IPS-18a (cell line): ENCODE measurements around the gene TMEM222.
A peak's percentile ranks its signal among the peaks of the same experiment; 100 is the strongest.

Experiments used
- H3K27ac ChIP-seq: one replicate; pipeline ENCODE4 v1.5.1; 2013; ENCODE audit warnings: low read length
- H3K27me3 ChIP-seq: one replicate; pipeline ENCODE4 v1.6.1; 2013; ENCODE audit warnings: mild to moderate bottlenecking, low read length; ENCODE audit not compliant: control insufficient read depth, insufficient read depth
- H3K36me3 ChIP-seq: one replicate; pipeline ENCODE4 v1.6.1; 2013; ENCODE audit warnings: low read depth, low read length; ENCODE audit not compliant: control insufficient read depth
- H3K4me1 ChIP-seq: one replicate; pipeline ENCODE4 v1.6.1; 2013; ENCODE audit warnings: low read depth, low read length; ENCODE audit not compliant: control insufficient read depth
- H3K4me3 ChIP-seq: one replicate; pipeline ENCODE4 v1.5.1; 2013; ENCODE audit warnings: low read length
- H3K9ac ChIP-seq: one replicate; pipeline ENCODE4 v1.6.1; 2013; ENCODE audit warnings: mild to moderate bottlenecking, low read length, moderate library complexity
- H3K9me3 ChIP-seq: one replicate; pipeline ENCODE4 v1.6.1; 2013; ENCODE audit warnings: low read depth, low read length; ENCODE audit not compliant: control insufficient read depth

Gene TMEM222

DNA sequence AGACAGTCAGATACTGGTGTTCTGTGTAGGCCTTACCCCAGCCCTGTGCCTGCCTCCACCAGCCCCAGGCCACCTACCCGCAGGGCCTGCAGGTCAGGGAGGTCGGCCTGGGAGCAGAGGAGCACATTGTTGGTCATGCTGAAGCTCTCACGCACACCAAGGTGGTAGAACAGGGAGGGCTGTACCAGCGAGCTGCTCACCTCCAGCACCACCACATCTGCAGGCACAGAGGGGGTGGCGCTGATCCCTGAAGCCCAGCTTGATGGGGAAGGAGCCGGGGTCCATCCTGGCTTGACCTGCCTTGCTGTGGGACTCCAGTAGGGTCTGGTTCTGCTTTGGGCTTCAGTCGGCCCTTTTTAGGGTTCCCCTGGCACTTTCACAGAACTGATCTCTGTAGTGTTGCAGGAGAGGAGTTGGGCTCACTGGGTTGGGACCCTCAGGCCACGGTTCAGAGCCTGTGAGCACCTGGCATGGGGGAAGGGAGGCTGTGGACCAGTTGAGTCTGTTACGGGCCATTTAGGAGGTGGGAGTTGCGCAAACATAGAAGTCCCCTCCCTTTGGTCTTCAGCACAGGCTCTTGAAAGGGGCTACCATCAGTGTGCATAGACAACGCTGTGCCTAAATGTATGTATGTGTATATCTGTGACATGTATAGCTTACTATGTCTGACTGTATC is 42.9 kb downstream of the TMEM222 start:
- H3K9ac ChIP-seq: no peak overlapping the region
- H3K27ac ChIP-seq: no peak overlapping the region
- H3K36me3 ChIP-seq: no peaks in the 10 kb centered on the region
- peaks cover 17% of the 10 kb centered on the region for H3K4me1 ChIP-seq
- H3K4me3 ChIP-seq: peak overlapping the region; percentile 78
- H3K9me3 ChIP-seq: no peaks in the 10 kb centered on the region
- H3K27me3 ChIP-seq: peaks cover 32% of the 10 kb centered on the region

DNA sequence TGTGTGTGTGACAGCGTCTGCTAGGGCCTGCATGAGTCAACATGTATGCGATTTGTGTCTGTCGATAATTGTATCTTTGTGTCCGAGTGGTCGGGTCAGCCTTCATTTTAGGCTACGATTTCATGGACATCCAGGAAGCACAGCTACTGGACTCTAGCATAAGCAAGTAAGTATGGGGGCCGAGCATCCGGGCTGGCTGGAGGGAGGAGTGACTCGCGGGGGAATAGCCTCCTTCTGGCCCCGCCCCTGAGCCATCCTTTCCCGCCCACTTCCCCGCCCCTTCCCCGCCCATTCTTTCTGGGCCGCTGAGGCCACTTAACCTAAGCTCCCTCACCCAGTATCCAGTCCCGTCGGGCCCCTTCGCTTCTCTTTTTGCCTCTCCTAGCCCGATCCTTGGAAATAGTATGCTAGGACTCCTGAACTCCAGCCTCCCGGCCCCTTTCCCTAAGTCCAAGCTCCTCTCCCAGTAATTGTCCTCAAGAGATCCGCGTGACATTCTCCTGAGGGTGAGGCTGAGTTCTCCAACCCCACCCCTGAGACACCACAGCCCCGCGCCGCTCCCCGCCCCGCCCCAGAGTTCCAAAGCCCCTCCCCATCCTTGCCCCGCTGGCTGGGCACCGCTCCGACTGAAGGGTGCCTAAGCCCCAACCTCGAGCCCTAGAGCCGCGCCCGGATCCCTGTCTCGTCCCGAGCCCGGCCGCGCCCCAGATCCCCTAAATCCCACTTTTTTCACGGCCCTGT is 43.6 kb downstream of the TMEM222 start:
- no peak overlapping the region for H3K27ac ChIP-seq
- peaks cover 25% of the 10 kb centered on the region for H3K27me3 ChIP-seq

GRCh38 chr1:27366113-27366410 is 44.1 kb downstream of the TMEM222 start:
- no peaks in the 10 kb centered on the region for H3K36me3 ChIP-seq
- H3K27me3 ChIP-seq: peaks cover 19% of the 10 kb centered on the region
- no peak overlapping the region for H3K27ac ChIP-seq
- H3K4me3 ChIP-seq: peak overlapping the region; percentile 78
- no peaks in the 10 kb centered on the region for H3K9me3 ChIP-seq
- H3K9ac ChIP-seq: no peak overlapping the region
- peaks cover 14% of the 10 kb centered on the region for H3K4me1 ChIP-seq

More for the DNA sequence above, 43.6 kb downstream of the TMEM222 start:
- Histone ChIP-seq H3K4me3 (peak overlapping the region; percentile 78), H3K9ac (peak overlapping the region; percentile 17), H3K4me1 (peaks cover 14% of the 10 kb centered on the region), H3K36me3 (no peaks in the 10 kb centered on the region), H3K9me3 (no peaks in the 10 kb centered on the region)

DNA sequence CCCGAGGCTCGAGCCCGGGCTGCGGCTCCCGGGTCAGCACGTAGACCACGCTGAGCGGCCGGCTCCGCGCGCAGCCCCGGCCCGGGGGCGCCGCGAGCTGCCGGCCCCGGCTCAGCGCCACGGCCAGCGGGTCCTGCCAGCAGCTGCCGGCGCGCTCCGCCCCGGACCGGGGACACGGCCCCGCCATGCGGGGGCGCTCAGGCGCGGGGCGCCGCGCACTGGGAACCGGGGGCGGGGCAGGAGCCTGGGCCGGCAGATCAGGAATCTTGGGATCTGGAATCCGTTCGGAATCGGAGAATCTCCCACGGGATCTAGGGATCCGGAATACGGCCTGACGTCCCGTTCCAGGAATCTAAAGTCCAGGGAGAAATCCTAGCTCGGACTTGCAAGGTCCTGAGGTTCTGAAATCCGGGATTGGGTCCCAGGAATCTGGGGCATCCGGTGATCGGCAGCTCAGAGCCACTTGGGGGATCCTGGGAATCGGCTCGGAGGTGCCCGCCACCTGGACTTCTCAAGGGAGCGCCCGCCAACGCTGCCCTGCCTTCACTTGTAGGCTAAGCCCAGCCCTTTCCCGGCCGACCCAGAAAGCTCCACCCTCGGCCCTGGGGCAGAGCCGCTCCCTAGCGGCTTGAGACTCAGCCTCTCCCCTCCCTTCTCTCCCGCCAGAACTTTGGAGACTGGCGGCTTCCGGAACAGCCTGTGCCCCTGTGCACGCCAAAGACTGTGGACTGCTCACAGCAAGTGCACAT is 44.6 kb downstream of the TMEM222 start, which contains the start of gene MAP3K6:
Gene MAP3K6, minus strand, starts transcription at position 551 of the 749 bp plus-strand sequence. Its CDS starts 364 bp downstream, at position 187.
- H3K9ac ChIP-seq: peak within 1 kb of the TSS; percentile 47
- H3K27ac ChIP-seq: no peak within 1 kb of the TSS
- no peaks in the 10 kb centered on the region for H3K9me3 ChIP-seq
- peaks cover 14% of the 10 kb centered on the region for H3K4me1 ChIP-seq
- H3K36me3 ChIP-seq: no peaks in the 10 kb centered on the region
- H3K4me3 ChIP-seq: peak within 1 kb of the TSS; percentile 78
- peaks cover 14% of the 10 kb centered on the region for H3K27me3 ChIP-seq

- H3K9ac ChIP-seq: peak overlapping the region; percentile 47
- H3K27me3 ChIP-seq: peaks cover 8% of the 10 kb centered on the region
- no peaks in the 10 kb centered on the region for H3K36me3 ChIP-seq
- no peaks in the 10 kb centered on the region for H3K9me3 ChIP-seq
- H3K4me3 ChIP-seq: peak overlapping the region; percentile 78
- peaks cover 14% of the 10 kb centered on the region for H3K4me1 ChIP-seq
- H3K27ac ChIP-seq: no peak overlapping the region
Observed at GRCh38 chr1:27367160-27367650, 45.2 kb downstream of the TMEM222 start.

- Histone ChIP-seq H3K4me1 (peaks cover 14% of the 10 kb centered on the region), H3K9me3 (no peaks in the 10 kb centered on the region), H3K27me3 (peaks cover 8% of the 10 kb centered on the region), H3K36me3 (no peaks in the 10 kb centered on the region), H3K4me3 (no peak overlapping the region), H3K27ac (no peak overlapping the region), H3K9ac (no peak overlapping the region)
Observed at GRCh38 chr1:27368869-27369582, 47.1 kb downstream of the TMEM222 start.

- Histone ChIP-seq H3K36me3 (no peaks in the 10 kb centered on the region), H3K27ac (no peak overlapping the region), H3K9ac (no peak overlapping the region), H3K9me3 (no peaks in the 10 kb centered on the region), H3K4me1 (peaks cover 5% of the 10 kb centered on the region), H3K27me3 (peaks cover 7% of the 10 kb centered on the region), H3K4me3 (no peak overlapping the region)
Observed at GRCh38 chr1:27372022-27372807, 50.3 kb downstream of the TMEM222 start.

GRCh38 chr1:27372808-27373690 is 51.1 kb downstream of the TMEM222 start:
- Histone ChIP-seq H3K9me3 (no peaks in the 10 kb centered on the region), H3K4me3 (no peak overlapping the region), H3K27me3 (no peaks in the 10 kb centered on the region), H3K4me1 (no peaks in the 10 kb centered on the region), H3K36me3 (no peaks in the 10 kb centered on the region), H3K27ac (no peak overlapping the region), H3K9ac (no peak overlapping the region)

GRCh38 chr1:27374362-27375086 is 52.6 kb downstream of the TMEM222 start, which contains the start of gene FCN3:
FCN3 (minus strand) TSS chr1:27374824; CDS start chr1:27374818, 6 bp downstream.
- Histone ChIP-seq H3K9ac (no peak within 1 kb of the TSS), H3K9me3 (no peaks in the 10 kb centered on the region), H3K27me3 (no peaks in the 10 kb centered on the region), H3K27ac (no peak within 1 kb of the TSS), H3K36me3 (no peaks in the 10 kb centered on the region), H3K4me3 (no peak within 1 kb of the TSS), H3K4me1 (no peaks in the 10 kb centered on the region)
